ENCODE data around the gene DOCK1. TPM values are rescaled to one million over a fixed set of nuclear protein-coding genes. Genes with fewer than 3 reads are reported as not detected.

Gene DOCK1
- total RNA-seq, 1 donor from 2014 or later = 57.8 TPM

- no peaks in the 10 kb centered on the region for H3K27me3 Mint-ChIP-seq (ENCODE audit: low read depth)
- no peaks in the 10 kb centered on the region for H3K9me3 Mint-ChIP-seq (ENCODE audit: low read depth)
- H3K4me3 Mint-ChIP-seq (ENCODE audit: unreplicated experiment) = no peak overlapping the region
- TF ChIP-seq CTCF (IDR thresholded peaks at IDR 0.05) = no peak
- DNase-seq (ENCODE audit: low spot score) = no peak
- H3K27ac Mint-ChIP-seq (ENCODE audit: unreplicated experiment) = no peak overlapping the region
- peaks cover 29% of the 10 kb centered on the region for H3K36me3 Mint-ChIP-seq (ENCODE audit: low read depth)
- H3K4me1 Mint-ChIP-seq (ENCODE audit: low read depth) = no peaks in the 10 kb centered on the region
These were observed 473.4 kb downstream of the DOCK1 start for GRCh38 chr10:127378628-127379027.

DNA sequence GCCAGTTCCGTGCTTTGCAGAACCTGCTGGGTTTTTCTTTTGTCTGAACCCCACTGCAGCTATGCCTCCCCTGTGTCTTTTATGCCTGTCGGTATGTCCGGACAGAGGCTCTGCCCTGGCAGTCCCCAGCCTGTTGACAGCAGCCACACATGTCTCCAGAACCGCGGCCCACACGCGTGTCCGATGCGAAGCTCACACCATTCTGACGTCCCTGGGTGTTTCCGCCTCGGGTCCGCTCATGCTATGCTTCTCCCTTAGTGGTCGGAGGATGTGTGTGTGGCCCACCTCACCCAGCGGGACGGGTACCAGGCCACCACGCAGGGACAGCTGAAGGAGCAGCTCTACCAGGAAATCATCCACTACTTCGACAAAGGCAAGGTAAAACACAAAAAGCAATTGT is 479.3 kb downstream of the DOCK1 start:
- Mint-ChIP-seq H3K27me3 (ENCODE audit: low read depth) (no peaks in the 10 kb centered on the region), H3K36me3 (ENCODE audit: low read depth) (peaks cover 21% of the 10 kb centered on the region), H3K27ac (ENCODE audit: unreplicated experiment) (no peak overlapping the region), H3K4me1 (ENCODE audit: low read depth) (peaks cover 9% of the 10 kb centered on the region), H3K4me3 (ENCODE audit: unreplicated experiment) (no peak overlapping the region), H3K9me3 (ENCODE audit: low read depth) (no peaks in the 10 kb centered on the region)
- TF ChIP-seq CTCF (IDR thresholded peaks at IDR 0.05) = no peak
- no peak for DNase-seq (ENCODE audit: low spot score)

DNA sequence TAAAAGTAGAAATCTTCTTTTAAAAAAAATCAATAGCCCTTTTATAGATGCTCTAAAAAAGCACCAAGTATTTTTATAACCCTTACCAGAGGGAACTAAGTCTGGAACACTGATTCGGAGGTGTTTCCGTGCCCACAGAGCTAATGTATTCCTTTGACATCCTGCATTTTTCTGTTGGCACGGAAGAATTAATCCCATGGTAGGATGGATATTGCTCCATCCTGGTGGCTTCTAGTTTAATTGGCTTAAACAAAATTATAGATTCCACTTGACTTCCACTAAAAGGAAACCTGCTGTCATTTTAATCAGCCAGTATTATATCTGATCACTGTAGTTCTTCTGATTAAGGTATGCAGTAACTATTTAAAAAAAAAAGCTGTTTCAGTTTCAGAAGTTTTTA is 479.8 kb downstream of the DOCK1 start:
- no peak for TF ChIP-seq CTCF (IDR thresholded peaks at IDR 0.05)
- no peak overlapping the region for H3K27ac Mint-ChIP-seq (ENCODE audit: unreplicated experiment)
- H3K9me3 Mint-ChIP-seq (ENCODE audit: low read depth) = no peaks in the 10 kb centered on the region
- no peak overlapping the region for H3K4me3 Mint-ChIP-seq (ENCODE audit: unreplicated experiment)
- H3K36me3 Mint-ChIP-seq (ENCODE audit: low read depth) = peaks cover 21% of the 10 kb centered on the region
- no peaks in the 10 kb centered on the region for H3K27me3 Mint-ChIP-seq (ENCODE audit: low read depth)
- no peak for DNase-seq (ENCODE audit: low spot score)
- H3K4me1 Mint-ChIP-seq (ENCODE audit: low read depth) = peaks cover 9% of the 10 kb centered on the region

GRCh38 chr10:127386606-127387327 is 481.5 kb downstream of the DOCK1 start:
- Mint-ChIP-seq H3K36me3 (ENCODE audit: low read depth) (peaks cover 19% of the 10 kb centered on the region), H3K4me3 (ENCODE audit: unreplicated experiment) (no peak overlapping the region), H3K27me3 (ENCODE audit: low read depth) (no peaks in the 10 kb centered on the region), H3K4me1 (ENCODE audit: low read depth) (peaks cover 12% of the 10 kb centered on the region), H3K27ac (ENCODE audit: unreplicated experiment) (peak overlapping the region; percentile 25), H3K9me3 (ENCODE audit: low read depth) (no peaks in the 10 kb centered on the region)
- no peak for TF ChIP-seq CTCF (IDR thresholded peaks at IDR 0.05)
- no peak for DNase-seq (ENCODE audit: low spot score)

GRCh38 chr10:127391875-127392274 is 486.6 kb downstream of the DOCK1 start:
- Mint-ChIP-seq H3K27ac (ENCODE audit: unreplicated experiment) (peak overlapping the region; percentile 37), H3K4me1 (ENCODE audit: low read depth) (peaks cover 24% of the 10 kb centered on the region), H3K9me3 (ENCODE audit: low read depth) (no peaks in the 10 kb centered on the region), H3K27me3 (ENCODE audit: low read depth) (no peaks in the 10 kb centered on the region), H3K36me3 (ENCODE audit: low read depth) (peaks cover 10% of the 10 kb centered on the region), H3K4me3 (ENCODE audit: unreplicated experiment) (no peak overlapping the region)
- DNase-seq (ENCODE audit: low spot score) = no peak
- no peak for TF ChIP-seq CTCF (IDR thresholded peaks at IDR 0.05)
